NCI-H1436 (cell line): Measurements from ENCODE around the gene CLEC4D.
A peak's percentile ranks its signal among the peaks of the same experiment; 100 is the strongest.
"Not testable (repeated sequence)": the region's sequence is repeated elsewhere in the genome, so short reads cannot be mapped to it uniquely, and the experiment has no call there.

ENCODE experiments used
- DNase-seq: peaks from one replicate; lab custom pipeline; 2025; lab: John Stamatoyannopoulos, UW

CLEC4D gene

DNA sequence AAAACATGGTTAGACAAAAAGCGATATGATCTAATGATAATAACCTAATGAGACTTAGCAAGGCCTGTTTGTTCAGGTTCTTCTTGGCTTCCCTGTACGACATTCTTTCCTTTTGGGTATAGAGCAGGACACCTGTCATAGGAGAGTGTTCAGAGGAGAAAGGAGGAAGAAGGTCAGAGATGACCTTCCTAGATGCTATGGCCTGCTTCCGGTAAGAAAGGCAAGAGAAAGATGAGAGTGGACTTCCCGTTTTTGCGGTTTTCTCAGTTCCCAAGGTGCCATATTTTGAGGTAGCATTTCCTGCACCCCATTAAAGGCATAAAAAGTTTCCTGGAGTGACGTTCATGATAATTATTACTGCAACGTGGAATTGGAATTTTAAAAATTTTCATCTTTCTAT is 18.7 kb downstream of the CLEC4D start:
- no peak for DNase-seq

- DNase-seq, result not testable (repeated sequence)
These were observed 24.5 kb downstream of the CLEC4D start for GRCh38 chr12:8537820-8538219.

DNA sequence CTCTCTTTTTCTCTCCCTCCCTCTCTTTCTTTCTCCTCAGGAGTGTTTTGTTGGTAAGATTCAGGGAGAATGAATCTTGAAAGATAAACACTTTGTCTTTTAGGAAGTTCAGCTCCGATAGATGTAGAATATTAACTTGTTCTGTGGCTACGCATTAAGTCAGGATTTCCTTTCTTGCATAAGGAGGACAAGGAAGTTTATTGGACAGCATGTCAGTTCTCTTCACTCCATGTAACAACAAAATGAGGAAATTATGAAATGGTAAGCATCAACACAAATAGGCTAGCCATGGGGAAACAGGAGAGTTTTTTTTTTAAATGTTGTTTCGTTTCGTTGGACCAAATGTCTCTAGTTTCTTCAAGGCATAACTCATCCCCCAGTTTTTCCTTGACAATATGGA is 27.5 kb downstream of the CLEC4D start, which contains the start of gene CLEC4E:
Gene CLEC4E, minus strand, starts transcription at position 75 of the 400 bp plus-strand sequence. CDS start 108 bp downstream, outside the sequence.
- DNase-seq, result not testable (repeated sequence)

DNA sequence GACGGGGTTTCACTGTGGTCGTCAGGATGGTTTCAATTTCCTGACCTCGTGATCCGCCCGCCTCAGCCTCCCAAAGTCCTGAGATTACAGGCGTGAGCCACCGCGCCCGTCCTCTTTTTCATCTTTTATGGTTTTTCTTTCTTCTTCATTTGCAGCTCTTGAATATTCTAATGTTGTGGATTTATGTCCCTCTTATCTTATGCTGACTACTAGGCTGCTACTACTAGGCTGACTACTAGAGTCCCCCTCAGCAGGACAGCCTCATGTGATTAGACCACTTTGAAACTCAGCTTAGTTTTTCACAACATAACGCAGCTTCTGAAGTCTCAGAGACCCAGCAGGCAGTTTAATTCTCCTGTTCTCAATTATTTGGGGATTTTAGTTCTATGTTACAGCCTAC is 28.3 kb downstream of the CLEC4D start:
- no peak for DNase-seq

DNA sequence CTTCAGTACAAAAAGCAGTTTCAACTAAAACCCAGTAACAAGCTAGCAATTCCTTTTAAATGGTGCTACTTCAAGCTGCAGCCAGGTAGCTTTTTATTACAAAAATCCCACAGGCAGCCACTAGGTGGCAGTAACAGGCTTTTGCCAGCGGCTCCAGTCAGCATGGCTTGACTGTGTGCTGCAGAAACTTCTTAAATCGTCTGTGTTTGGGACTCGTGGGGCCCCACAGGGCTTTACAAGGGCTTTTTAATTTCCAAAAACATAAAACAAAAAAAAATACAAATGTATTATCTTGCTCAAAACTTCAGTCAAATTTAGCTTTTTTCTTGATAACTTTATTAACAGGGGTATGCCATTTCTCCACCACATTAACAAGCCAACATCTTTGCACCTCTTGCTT is 31.0 kb downstream of the CLEC4D start:
- peak; percentile 20 for DNase-seq

DNA sequence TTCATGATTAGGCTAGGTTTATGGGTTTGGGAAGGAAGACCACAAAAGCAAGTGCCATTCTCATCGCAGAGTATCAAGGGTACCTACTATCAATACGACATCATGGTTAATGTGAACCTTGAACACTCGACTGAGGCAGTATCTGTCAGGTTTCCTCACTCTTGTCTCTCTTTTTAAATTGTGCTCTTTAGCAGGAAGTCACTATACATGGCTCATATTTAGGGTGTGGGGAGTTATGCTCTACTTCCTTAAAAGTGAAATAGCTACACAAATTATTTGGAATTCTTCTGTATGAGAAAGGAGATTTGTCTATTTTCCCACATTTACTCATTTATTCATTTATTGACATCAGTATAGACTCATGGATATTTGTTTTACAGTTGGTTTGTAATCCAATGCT is 33.3 kb downstream of the CLEC4D start:
- no peak for DNase-seq

GRCh38 chr12:8547645-8548044 is 34.3 kb downstream of the CLEC4D start:
- no peak for DNase-seq

DNA sequence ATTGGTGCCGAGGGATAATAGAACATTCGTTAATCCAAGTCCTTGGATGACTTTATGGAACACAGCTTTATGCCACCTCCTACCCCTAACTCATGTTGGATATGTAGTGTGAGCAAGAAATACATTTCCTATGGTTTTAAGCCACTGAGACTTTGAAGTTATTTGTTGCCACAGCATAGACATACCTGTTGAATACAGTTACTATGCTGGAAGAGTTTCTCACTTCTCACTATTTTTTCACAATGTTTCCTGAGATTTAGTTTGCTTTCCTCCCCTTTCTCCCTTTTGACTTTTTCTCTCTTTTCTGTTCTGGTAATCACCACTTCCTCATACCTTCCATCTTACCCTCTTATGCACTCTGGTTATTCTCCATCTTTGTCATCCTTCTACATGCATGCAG is 34.9 kb downstream of the CLEC4D start:
- no peak for DNase-seq

GRCh38 chr12:8549381-8549780 is 36.1 kb downstream of the CLEC4D start:
- DNase-seq, result no peak

GRCh38 chr12:8553088-8553627 is 39.9 kb downstream of the CLEC4D start:
- DNase-seq, result no peak

- DNase-seq, result no peak
These were observed 41.3 kb downstream of the CLEC4D start for GRCh38 chr12:8554451-8555195.

- DNase-seq, result no peak
These were observed 43.3 kb downstream of the CLEC4D start for GRCh38 chr12:8556531-8557097.

DNA sequence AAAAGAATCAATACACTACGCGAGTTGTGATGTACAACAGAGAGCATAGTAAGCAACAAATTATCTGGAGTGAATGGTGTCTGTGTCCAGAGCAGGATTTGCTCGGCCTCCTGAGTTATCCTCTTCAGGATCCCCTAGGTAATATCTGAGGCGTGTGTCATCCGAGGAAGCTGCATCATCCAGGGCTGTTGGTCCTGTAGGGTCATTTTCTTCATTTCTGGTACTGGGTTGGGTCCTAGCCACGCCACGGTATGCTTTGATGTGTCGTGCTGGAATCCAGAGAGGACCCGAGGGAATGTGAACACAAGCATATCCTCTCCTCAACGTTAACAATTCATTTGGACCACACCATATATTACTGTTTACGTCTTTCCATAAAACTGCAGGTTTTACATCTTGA is 46.4 kb downstream of the CLEC4D start:
- DNase-seq, result no peak

GRCh38 chr12:8561011-8561410 is 47.7 kb downstream of the CLEC4D start:
- no peak for DNase-seq

DNA sequence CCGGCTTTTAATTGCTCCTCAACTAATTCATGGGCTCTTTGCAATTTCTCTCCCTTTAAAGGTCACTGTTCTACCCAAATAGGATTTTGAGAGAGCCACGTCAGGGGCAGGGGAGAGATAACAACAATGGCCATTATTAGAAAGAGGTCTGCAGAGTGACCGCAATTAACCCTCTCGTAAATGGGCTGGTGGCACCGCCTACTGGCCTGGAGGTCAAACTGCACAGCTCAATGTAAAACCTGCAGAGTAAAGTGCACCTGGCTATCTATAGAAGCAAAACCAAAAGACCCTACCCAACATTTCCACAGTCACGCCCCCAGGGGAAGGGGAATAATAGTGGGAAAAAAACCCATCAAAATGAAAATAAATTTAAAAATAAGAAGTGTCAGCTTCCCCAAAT is 49.0 kb downstream of the CLEC4D start:
- no peak for DNase-seq

DNA sequence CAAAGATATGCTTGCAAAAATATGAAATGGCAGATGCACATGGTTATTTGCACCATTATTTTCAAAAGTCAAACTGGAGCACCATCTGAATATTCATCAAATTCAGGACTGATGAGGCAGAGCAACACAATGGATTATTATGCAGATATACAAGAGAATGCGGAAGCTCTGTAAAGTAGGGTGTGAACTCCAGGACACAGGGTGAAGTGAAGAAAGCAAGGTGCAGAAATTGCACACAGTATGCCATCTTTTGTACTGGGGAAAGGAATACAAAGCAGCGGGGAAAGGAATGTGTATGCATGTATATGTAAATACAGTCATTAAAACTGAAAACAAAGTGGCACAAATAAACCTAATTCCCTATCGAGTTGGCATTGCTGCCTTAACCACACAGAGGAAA is 50.1 kb downstream of the CLEC4D start:
- DNase-seq, result no peak

DNA sequence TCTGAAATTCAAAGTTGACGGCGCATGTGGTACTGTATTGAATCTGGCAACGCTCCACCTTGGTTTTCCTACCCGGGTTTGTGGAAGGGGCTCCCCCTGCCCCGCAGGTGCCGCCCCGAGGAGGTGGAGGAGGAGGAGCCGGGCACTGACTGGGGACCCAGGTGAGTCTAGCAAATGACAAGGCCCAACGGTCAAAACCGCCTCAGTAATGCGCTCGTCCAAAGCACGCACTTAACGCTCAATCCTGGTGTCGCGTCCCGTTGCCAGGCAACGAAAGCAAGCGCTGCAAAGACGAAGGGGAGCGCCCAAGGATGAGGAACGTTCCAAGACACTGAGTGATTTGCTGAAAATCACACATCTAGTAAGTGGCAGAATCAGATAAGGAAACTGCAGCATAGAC is 51.4 kb downstream of the CLEC4D start:
- DNase-seq, result no peak

DNA sequence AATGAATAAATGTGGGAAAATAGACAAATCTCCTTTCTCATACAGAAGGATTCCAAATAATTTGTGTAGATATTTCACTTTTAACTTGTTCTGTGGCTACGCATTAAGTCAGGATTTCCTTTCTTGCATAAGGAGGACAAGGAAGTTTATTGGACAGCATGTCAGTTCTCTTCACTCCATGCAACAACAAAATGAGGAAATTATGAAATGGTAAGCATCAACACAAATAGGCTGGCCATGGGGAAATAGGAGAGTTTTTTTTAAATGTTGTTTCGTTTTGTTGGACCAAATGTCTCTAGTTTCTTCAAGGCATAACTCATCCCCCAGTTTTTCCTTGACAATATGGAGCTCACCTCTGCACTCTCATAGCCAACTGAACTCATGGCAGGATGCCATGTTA is 52.7 kb downstream of the CLEC4D start:
- DNase-seq, result not testable (repeated sequence)

- DNase-seq, result no peak
These were observed 53.2 kb downstream of the CLEC4D start for GRCh38 chr12:8566525-8566924.
